ENCODE data around the gene SPATA21.
"Not testable (repeated sequence)": the region's sequence is repeated elsewhere in the genome, so short reads cannot be mapped to it uniquely, and the experiment has no call there.

The SPATA21 gene

GRCh38 chr1:16478091-16478490 lies 40.9 kb upstream of the SPATA21 start:
- no peak overlapping the region for H3K27ac ChIP-seq
- H3K36me3 ChIP-seq = peaks cover 76 to 95% (median 87%) of the 10 kb centered on the region in 3 donors
- H3K4me1 ChIP-seq = no peaks in the 10 kb centered on the region
- DNase-seq = peak in 1 of 2 donors; percentile 58
- TF ChIP-seq CTCF (IDR thresholded peaks at IDR 0.05) = no peak
- no peak overlapping the region for H3K4me3 ChIP-seq
- no peaks in the 10 kb centered on the region for H3K9me3 ChIP-seq
- no peaks in the 10 kb centered on the region for H3K27me3 ChIP-seq
- intact Hi-C loops (cut with DNase I; ENCODE audit: low total_unique reads) = no loop called here

DNA sequence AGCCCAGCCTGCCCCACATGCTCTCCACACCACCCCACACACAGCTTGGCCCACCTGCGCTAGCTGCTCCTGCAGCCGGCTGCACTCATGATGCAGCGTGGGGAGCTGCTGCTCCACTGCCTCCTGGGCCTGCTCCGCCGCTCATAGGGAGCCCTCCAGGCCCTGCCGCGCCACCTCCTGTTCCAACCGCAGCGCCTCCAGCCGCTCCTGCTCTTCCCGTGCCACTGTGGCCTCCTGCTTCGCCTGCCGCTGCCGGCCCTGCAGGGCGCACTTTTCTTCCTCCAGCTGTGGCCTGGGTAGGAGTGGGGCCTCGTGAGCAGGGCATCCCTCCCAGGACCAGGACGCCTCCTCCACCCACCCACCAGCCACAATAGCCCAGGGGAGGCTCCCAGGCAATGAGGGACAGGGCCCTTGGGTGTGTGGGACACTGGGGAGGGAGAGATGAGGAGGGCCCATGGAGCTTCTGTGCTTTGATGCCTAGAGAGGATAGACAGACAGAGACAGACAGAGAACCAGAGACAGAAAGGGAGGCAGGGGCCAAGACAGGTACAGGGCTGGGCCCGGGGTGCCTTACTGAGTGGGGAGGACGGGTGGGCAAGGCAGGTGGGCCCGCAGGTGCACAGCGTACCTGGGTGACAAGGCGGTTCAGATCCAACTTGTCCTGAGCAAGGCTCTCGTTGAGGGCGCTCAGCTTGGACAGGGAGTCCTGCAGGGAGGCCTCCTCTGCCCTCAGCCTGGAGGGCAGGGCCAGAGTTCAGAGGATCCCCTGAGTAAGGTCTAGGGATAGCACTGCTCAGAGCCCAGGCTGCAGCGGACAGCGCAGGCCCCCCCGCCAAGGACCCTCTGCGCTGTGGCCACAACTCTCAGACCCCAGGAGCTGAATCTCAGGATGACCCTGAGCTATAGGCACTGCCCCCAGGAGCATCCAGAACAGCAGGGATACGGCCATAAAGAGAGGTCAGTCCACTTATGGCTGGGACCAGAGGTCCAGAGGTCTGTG lies 38.8 kb upstream of the SPATA21 start:
- intact Hi-C loops (cut with DNase I; ENCODE audit: low total_unique reads); H3K27me3 ChIP-seq; H3K27ac ChIP-seq; H3K4me1 ChIP-seq; H3K9me3 ChIP-seq; H3K4me3 ChIP-seq: not testable (repeated sequence)
- peaks cover 65 to 85% (median 66%) of the 10 kb centered on the region in 3 donors for H3K36me3 ChIP-seq
- peak in 1 of 2 donors; percentile 55 for DNase-seq

DNA sequence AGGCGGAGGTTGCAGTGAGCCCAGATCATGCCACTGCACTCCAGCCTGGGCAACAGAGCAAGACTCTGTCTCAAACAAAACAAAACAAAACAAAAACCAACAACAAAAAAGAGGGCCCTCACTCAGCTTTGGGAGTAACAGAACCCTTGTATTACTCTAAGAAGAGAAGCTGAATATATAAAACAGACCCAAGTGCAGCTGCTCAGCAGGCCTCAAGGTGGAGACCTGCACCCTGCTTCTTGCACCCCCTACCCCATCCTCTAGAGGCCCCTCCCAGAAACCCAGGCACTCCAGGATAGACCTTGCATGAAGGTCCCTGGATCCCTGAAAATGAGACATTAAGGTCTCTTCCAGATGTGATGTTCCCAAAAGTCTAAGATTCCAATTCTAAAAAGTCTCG lies 37.7 kb upstream of the SPATA21 start:
- not testable (repeated sequence) for H3K4me3 ChIP-seq

GRCh38 chr1:16474166-16474800 lies 37.1 kb upstream of the SPATA21 start:
- peak in 1 of 2 donors; percentile 53 for DNase-seq
- H3K36me3 ChIP-seq = peaks cover 57 to 74% (median 60%) of the 10 kb centered on the region in 3 donors
- intact Hi-C loops (cut with DNase I; ENCODE audit: low total_unique reads) = no loop called here

More for the DNA sequence above, 37.7 kb upstream of the SPATA21 start:
- H3K27me3 ChIP-seq; DNase-seq; intact Hi-C loops (cut with DNase I; ENCODE audit: low total_unique reads); H3K27ac ChIP-seq; H3K4me1 ChIP-seq; H3K9me3 ChIP-seq: not testable (repeated sequence)
- H3K36me3 ChIP-seq = peaks cover 60 to 78% (median 61%) of the 10 kb centered on the region in 3 donors

DNA sequence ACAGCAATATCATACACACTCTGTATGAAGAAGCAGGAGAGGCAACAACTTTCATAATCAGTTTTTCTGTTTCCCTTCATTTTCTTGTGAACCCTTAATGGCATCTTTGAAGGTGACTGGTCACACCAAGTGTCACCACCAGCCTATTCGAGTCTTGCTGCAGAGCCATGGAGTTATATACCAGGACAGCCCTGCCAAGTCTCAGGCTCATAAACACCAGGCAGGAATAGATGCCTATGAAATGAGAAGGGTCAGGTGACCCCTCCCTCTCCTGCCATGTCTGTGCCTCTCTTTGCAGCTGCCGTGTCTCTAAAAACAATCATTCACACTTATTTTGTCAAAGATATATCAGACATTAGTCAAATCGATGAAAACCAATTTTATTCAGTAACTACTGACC lies 31.3 kb upstream of the SPATA21 start:
- no peak for DNase-seq
- H3K27ac ChIP-seq = no peak overlapping the region
- peaks cover 9 to 42% (median 9%) of the 10 kb centered on the region in 3 donors for H3K36me3 ChIP-seq
- H3K4me1 ChIP-seq = no peaks in the 10 kb centered on the region
- intact Hi-C loops (cut with DNase I; ENCODE audit: low total_unique reads) = no loop called here
- H3K4me3 ChIP-seq = no peak overlapping the region
- H3K9me3 ChIP-seq = no peaks in the 10 kb centered on the region
- no peak for TF ChIP-seq CTCF (IDR thresholded peaks at IDR 0.05)
- no peaks in the 10 kb centered on the region for H3K27me3 ChIP-seq

More at GRCh38 chr1:16474166-16474800, 37.1 kb upstream of the SPATA21 start:
- Histone ChIP-seq H3K9me3 (no peaks in the 10 kb centered on the region), H3K27ac (no peak overlapping the region), H3K27me3 (no peaks in the 10 kb centered on the region), H3K4me1 (no peaks in the 10 kb centered on the region), H3K4me3 (no peak overlapping the region)
- TF ChIP-seq CTCF (IDR thresholded peaks at IDR 0.05) = no peak

GRCh38 chr1:16464917-16465625 lies 27.8 kb upstream of the SPATA21 start:
- DNase-seq = no peak
- Histone ChIP-seq H3K36me3 (peaks cover 3 to 57% (median 22%) of the 10 kb centered on the region in 3 donors), H3K4me1 (no peaks in the 10 kb centered on the region), H3K27me3 (no peaks in the 10 kb centered on the region), H3K27ac (no peak overlapping the region), H3K9me3 (no peaks in the 10 kb centered on the region), H3K4me3 (no peak overlapping the region)
- intact Hi-C loops (cut with DNase I; ENCODE audit: low total_unique reads) = no loop called here
- no peak for TF ChIP-seq CTCF (IDR thresholded peaks at IDR 0.05)
